ENCODE results near the gene SPOCK1. TPM values are rescaled to one million over a fixed set of nuclear protein-coding genes. Genes with fewer than 3 reads are reported as not detected.

Gene SPOCK1
- total and polyA plus RNA-seq, 9 of the 15 experiments (the other 6 are each of a cell fraction or from before 2014, with no cell fraction given) = 0.01 to 0.35 (median 0.04) TPM; not detected in 6

DNA sequence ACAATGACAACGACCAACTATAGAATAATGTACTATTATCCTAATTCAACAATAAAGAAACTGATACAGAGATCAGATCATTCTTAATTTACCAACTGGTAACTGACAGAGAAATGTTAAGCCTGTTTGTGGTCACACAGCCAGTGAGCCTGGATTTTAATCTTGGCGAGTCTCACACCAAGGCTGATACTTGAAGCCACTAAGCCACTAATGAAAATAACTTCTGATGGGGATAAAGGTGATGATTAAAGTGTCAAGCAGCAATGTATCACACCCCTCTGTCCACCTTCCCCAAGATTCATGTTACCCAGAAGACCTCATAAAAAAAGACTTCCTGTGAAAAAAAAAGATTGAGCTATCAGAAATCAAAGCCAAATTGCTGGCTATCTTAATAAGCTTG lies 350.5 kb downstream of the SPOCK1 start (continued):
- TF ChIP-seq, protein P1, sequence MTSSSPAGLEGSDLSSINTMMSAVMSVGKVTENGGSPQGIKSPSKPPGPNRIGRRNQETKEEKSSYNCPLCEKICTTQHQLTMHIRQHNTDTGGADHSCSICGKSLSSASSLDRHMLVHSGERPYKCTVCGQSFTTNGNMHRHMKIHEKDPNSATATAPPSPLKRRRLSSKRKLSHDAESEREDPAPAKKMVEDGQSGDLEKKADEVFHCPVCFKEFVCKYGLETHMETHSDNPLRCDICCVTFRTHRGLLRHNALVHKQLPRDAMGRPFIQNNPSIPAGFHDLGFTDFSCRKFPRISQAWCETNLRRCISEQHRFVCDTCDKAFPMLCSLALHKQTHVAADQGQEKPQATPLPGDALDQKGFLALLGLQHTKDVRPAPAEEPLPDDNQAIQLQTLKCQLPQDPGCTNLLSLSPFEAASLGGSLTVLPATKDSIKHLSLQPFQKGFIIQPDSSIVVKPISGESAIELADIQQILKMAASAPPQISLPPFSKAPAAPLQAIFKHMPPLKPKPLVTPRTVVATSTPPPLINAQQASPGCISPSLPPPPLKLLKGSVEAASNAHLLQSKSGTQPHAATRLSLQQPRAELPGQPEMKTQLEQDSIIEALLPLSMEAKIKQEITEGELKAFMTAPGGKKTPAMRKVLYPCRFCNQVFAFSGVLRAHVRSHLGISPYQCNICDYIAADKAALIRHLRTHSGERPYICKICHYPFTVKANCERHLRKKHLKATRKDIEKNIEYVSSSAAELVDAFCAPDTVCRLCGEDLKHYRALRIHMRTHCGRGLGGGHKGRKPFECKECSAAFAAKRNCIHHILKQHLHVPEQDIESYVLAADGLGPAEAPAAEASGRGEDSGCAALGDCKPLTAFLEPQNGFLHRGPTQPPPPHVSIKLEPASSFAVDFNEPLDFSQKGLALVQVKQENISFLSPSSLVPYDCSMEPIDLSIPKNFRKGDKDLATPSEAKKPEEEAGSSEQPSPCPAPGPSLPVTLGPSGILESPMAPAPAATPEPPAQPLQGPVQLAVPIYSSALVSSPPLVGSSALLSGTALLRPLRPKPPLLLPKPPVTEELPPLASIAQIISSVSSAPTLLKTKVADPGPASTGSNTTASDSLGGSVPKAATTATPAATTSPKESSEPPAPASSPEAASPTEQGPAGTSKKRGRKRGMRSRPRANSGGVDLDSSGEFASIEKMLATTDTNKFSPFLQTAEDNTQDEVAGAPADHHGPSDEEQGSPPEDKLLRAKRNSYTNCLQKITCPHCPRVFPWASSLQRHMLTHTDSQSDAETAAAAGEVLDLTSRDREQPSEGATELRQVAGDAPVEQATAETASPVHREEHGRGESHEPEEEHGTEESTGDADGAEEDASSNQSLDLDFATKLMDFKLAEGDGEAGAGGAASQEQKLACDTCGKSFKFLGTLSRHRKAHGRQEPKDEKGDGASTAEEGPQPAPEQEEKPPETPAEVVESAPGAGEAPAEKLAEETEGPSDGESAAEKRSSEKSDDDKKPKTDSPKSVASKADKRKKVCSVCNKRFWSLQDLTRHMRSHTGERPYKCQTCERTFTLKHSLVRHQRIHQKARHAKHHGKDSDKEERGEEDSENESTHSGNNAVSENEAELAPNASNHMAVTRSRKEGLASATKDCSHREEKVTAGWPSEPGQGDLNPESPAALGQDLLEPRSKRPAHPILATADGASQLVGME (CRISPR knock-in tag; IDR thresholded peaks at IDR 0.05) = no peak
- TF ChIP-seq MIER1 (IDR thresholded peaks at IDR 0.05; ENCODE audit: low read depth) (no peak), PHF8 (IDR thresholded peaks at IDR 0.05; ENCODE audit: borderline replicate concordance, low read length) (no peak), GTF2A2 (tag; IDR thresholded peaks at IDR 0.05) (no peak)
- TF ChIP-seq, protein P2, sequence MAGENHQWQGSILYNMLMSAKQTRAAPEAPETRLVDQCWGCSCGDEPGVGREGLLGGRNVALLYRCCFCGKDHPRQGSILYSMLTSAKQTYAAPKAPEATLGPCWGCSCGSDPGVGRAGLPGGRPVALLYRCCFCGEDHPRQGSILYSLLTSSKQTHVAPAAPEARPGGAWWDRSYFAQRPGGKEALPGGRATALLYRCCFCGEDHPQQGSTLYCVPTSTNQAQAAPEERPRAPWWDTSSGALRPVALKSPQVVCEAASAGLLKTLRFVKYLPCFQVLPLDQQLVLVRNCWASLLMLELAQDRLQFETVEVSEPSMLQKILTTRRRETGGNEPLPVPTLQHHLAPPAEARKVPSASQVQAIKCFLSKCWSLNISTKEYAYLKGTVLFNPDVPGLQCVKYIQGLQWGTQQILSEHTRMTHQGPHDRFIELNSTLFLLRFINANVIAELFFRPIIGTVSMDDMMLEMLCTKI (IDR thresholded peaks at IDR 0.05; ENCODE audit: partially characterized antibody) = no peak
